ENCODE results near the gene MPRIP. TPM values are rescaled to one million over a fixed set of nuclear protein-coding genes. Genes with fewer than 3 reads are reported as not detected.

The MPRIP gene
- total RNA-seq, 1 donor from 2014 or later: 293 TPM

DNA sequence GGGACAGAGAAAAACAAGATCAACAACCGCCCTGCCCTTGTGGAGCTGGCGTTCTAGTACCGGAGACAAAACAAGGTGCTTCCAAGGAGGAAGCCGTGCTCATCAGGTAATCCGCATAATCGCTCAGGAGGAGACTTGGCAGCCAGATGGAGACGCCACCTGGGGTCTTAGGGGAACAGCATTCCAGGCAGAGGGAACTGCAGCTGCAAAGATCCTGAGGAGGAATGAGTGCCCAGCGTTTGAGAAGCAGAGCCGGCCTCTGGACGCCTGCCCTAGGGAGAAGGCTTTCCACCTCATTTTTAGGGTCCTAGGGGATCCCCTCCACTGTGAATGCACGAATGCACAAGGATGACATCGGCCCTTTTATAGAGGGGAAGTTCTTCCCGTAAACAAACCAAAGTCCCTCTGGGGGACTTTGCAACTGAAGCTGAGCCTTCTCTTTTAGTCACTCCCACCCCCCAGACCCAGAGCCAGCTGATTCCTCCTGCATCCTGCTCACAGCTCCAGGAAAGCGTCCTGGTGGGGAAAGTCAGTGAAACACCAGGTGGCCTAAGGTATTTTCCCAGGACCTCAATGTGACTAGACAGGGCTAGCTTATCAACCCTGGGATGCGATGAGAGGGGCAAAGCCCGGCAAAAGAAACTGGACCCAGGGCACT, 13.2 kb upstream of the MPRIP start:
- DNase-seq (ENCODE audit: low spot score): no peak

DNA sequence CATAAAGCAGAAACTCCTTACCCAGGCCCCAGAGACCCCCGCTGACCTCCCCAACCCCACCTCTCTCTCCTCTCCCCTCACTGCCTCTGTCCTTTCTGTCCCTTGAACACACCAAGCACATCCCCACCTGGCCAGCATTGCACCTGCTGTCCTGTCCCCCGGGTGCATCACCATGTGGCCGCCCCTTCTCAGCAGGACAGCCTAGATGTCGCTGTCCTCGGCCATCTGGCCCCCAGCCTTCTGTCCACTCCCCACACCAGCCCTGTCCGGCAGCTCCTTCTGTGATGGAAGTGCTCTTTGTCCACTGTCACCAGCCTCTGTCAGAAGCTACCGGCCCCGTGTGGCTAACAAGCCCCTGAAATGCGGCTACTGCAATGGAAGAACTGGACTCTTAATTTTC, 12.3 kb upstream of the MPRIP start:
- no peak for DNase-seq (ENCODE audit: low spot score)

DNA sequence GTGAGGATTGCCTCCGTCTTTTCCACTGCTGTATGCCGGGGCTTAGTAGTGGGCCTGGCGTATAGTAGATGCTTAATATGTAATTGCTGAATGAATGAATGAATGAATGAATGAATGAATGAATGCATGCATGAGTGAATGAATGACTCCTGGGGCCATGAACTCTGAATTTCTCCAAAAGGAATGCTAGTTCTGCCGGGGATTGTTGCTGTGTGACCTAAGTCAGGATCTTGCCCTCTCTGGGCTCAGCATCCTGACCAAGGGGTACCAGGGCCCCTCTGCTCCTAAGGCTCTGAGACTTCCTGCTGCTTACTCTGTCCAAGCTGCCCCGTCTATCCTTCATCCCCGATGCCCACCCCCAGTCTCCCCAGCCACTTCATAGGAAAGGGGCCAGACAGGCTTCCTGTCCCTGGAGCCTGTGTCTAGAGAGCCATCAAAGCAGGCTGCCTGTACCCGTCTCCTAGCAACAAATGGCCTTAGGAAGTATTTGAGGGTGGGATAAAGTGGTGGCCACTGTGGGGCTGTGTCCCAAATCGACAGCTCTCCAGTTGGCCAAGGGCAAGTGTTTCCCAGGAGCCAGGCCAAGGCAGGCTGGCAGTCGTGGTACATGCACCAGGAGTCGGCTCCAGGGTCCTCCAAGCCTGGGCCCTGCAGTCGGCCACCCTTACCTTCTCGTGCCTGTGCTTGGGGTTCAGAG, 11.6 kb upstream of the MPRIP start:
- DNase-seq (ENCODE audit: low spot score): no peak

DNA sequence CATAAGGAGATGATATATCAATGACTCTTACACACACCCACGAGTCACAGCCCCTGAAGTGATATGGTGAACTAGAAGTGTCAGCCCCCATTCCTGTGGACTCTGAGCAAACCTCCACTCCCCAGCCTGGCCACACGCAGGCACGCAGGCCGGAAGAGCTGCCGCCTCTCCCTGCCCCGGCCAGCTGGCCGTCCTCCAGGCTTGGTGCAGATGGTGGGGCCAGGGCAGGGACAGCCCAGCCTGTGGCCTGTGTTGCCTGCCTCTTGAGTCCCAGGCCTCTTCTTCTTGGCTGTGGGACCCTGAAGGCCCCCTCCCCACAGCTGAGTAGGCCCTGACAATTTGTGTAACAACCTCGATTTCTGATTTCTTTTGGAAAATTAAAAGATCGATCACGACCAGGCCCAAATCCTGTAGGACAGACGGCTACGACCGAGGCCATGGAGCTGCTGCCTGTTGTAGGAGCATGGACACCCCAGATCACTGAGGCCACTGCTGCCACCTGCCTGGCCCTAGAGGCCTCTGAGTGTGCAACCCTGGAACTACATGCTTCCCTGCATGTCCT, 10.0 kb upstream of the MPRIP start:
- DNase-seq (ENCODE audit: low spot score): no peak

DNA sequence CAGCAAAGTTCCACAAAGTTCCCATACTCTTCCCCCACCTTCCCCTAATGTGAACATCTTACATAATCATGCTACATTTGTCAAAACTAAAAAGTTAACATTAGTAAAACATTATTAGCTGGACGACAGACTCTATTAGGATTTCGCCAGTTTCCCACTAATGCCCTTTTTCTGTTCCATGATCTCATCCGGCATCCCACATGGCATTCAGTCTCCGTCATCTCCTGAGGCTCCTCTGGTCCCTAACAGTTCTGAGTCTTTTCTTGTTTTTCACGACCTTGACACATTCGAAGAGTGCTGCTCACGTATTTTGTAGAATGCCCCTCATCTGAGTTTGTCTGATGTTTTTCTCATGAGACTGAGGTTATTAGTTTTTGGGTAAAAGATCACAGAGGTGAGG, 8.8 kb upstream of the MPRIP start:
- no peak for DNase-seq (ENCODE audit: low spot score)

DNA sequence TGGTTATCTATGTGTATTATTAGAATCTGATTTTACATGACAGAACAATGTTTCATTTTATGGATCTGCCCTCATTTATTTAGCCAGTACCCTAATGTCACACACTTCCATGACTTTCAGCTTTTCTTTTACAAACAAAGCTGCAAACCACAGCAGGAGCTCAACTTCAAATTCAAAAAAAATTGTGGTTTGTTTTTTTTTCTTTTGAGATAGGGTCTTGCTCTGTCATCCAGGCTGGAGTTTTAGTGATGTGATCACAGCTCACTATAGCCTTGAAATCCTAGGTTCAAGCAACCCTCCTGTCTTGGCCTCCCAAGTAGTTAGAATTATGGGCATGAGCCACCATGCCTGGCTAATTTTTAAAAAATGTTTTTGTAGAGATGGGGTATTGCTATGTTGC, 8.2 kb upstream of the MPRIP start:
- no peak for DNase-seq (ENCODE audit: low spot score)

DNA sequence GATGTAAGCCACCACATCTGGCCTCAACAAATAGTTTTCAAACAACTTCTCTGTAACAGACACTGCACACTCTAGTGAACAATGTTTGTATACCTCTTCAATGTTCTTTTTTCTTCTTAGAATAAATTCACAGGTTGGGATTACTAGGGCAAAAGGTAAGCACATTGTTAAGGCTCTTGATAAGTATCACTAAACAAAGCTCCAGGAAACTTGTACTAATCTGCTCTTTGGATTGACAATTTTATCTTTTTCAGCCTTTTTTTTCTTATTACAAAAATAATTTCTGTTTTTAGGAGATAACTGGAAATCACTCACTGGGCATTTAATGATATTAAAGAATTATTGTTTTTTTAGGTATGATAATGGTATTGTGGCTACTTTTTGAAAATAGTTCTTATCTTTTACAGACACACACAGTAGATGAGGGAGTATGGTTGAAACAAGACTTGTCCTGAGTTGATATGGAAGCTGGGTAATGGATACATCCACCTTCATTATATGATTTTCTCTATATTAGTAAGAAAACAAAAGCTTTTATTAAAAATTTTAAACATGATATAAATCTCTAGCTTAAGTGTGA, 7.7 kb upstream of the MPRIP start:
- DNase-seq (ENCODE audit: low spot score): no peak

DNA sequence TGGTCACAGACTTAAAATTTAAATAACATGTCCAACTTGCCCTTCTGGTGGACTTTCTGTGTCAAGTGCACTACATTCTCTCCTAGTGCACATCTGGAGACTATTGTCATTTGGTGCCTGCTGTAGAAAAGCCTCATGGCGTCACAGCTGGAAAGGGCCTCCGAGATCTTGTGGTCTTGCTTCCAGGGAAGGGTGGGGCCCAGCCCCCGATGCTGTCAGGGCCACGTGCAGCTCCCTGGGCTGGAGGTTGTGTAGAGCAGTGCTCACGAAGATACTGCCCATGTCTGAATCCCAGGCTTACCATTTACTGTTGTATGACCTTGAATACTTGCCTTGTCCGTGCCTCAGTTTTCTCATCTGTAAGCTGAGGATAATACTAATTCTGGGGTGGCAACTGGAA, 6.8 kb upstream of the MPRIP start:
- no peak for DNase-seq (ENCODE audit: low spot score)

DNA sequence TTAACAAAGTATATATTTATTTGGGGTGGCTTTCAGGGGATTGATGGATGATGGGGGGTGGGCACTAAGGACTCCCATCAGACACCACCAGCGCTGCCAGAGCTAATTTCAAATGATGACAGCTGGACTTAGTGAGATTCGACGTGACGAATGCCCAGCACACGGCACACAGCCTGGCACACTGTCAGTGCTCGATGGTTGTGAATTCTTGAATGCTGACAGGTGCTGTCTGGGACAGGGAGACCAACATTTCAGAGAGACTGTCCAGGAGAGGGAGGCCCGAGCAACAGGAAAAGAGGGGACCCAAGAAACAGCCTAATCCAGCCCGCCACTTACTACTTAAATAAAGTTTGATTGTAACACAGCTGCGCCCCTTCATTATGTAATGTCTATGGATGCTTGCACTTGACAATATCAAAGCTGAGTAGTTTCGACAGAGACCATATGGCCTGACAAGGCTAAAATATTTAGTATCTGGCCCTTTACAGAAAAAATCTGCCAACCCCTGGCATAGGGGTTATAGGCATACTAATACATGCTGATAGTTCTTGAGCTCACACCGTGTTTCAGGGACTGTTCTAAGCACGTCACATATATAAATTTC, 6.2 kb upstream of the MPRIP start:
- DNase-seq (ENCODE audit: low spot score): no peak

DNA sequence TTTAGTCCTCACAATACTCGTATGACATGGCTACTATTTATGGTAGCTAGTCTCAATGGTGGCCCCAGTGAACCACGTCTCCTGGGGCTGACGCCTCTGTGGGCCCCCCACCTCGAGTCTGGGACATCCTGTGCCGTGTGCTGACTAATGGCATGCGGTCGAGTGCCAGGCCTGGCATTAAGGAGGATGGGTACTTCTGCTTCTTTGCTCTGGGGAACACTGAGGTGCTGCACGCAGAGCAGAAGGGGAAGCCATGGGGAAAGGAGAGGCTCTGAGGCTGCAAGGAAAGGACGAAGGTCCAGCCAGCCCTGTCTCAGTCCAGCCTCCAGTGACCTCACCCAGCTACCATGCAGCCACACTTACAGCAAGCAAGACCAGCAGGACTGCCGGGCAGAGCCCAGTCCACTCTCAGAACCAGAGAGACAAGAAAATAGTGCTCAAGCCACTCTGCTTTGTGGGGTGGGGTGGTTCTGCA, 5.7 kb upstream of the MPRIP start:
- no peak for DNase-seq (ENCODE audit: low spot score)

DNA sequence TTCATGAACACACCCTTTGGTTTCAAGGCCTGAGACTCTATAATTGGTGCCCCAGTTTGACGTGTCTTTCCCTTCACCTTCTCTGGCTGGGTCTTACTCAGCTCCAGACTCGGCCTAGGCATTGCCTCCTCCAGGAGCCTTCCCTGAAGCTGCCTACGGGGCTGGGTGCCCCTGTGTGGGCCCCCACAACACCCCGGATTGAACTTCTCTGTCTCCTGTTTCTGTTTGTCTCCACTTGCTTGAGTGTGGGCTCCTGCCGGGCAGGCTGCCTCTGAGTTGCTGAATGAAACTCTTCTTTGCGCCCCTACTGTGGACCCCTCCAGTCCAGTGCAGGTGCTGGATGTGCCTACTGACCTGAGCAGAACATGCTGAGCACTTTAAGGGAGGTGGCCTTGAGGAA, 2.3 kb upstream of the MPRIP start:
- no peak for DNase-seq (ENCODE audit: low spot score)

DNA sequence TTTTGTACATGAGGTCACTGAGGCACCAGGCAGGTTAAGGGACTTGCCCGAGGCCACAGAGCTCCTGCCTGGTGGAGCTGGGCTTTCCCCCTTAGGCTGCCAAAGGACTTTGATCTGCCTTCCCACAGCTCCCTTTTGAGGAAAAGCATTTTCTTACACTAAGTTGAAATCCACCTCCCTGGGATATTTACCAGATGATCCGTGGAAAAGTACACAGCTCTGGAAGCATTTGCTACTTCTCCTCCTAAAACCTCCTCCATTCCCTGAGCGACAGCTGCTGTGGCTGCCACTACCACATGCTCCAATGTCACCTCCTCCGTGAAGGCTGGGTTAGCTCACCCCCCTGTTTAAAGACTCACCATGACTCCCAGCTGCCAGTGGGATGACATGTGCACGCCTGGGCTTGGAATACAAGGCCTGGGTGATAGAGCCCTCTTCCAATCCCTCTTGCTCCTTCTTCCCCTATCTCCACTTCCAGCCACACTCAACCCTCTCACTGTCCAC, 1.2 kb upstream of the MPRIP start:
- no peak for DNase-seq (ENCODE audit: low spot score)

DNA sequence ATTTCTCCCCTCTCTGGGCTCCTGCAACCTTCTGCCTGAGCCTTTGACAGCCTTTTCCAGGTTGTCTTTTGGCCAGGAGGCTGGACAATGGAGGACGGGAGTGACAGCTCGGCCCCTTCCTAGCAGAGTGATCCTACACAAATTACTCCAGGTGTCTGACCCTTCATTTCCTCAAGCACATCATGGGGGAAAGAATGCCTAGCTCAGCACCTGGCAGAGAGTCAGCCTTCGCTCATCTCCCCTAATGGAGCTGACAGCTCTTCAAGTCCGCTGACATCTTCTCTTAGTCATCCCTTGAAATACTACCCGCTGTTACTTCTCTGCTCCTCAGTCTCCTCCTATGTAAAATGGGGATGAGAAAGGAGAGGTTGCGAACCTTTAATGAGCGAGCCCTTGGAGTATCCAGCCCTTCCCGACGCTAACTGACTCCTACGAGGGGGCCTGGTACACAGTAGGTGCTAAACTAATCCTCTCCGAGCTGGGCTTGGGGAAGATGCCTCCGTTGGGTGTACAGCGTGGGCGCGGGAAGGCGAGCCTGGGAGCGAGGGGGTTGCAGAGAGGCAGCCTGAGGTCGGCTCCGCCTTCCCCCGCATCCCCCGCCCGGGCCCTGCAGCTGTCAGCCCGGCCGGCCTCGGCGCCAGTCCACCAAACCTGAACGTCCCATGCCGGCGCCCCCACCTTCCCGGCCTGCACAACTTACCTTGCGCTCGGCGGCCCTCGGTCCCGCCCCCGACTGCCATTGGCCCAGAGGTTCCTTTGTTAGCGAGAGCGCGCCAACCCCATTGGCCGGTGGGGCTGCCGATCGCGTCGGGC, 480 bp upstream of the MPRIP start:
- DNase-seq (ENCODE audit: low spot score): peak; percentile 99

DNA sequence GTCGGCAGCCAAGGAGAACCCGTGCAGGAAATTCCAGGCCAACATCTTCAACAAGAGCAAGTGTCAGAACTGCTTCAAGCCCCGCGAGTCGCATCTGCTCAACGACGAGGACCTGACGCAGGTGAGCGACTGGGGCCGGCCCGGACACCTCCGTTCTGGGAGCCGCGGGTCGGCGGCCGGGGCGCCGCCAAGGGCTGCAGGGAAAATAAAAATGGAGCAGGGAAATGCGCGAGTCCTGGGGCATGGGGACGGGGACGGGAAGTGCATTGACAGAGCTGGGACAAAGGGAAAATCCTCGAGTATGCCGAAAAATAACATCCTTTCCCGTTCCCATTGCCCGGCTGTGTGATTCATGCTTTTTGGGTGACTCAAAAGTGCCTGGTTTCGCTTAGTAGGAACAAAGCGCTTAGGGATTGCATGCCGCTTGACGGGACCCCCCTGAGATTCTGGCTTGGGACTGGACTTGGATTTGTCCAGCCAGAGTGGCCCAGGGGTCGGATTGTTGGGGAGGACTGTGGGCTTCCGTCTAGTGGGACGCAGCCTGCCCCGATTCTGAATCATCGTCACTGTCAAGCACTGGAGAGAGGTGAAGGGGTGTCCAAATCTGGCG, 699 bp downstream of the MPRIP start:
- DNase-seq (ENCODE audit: low spot score): peak; percentile 89

DNA sequence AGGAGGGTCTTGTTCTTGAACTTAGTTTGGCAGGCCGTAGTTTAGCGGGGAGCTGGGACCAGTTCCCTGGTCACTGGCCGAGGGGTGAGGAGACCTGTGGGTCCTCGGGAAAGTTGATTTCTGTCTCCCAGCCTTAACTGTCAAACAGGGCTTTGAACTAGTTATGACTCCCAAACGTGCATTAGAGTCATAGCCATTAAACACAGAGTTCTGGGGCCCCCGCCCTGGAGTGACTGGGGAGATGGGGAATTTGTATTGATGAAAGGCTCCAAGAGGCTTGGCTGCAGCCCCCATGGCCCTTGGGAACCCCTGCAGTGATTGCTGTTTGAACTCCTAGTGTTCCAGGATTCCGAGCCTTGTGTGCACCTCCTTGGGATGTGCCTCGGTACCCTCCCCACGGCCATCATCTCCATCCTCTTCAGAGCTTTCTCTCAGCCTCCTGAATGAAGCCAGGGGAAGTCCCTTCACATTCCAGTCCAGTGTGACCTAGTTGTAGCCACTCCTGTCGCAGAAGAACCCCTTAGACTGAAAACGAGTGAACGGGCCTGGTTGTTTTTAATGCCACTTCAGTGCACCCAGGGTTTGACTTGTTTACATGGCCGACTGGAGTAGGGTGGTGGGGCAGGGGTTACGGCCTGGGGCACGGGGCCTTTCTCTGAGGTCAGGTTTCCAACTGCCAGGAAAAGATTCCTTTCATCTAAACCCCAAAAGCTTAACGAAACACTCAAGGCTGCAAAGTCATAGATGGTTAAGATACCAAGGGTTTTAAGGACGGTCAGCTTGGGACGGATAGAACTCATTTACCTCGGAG, 1.4 kb downstream of the MPRIP start:
- DNase-seq (ENCODE audit: low spot score): peak; percentile 85

DNA sequence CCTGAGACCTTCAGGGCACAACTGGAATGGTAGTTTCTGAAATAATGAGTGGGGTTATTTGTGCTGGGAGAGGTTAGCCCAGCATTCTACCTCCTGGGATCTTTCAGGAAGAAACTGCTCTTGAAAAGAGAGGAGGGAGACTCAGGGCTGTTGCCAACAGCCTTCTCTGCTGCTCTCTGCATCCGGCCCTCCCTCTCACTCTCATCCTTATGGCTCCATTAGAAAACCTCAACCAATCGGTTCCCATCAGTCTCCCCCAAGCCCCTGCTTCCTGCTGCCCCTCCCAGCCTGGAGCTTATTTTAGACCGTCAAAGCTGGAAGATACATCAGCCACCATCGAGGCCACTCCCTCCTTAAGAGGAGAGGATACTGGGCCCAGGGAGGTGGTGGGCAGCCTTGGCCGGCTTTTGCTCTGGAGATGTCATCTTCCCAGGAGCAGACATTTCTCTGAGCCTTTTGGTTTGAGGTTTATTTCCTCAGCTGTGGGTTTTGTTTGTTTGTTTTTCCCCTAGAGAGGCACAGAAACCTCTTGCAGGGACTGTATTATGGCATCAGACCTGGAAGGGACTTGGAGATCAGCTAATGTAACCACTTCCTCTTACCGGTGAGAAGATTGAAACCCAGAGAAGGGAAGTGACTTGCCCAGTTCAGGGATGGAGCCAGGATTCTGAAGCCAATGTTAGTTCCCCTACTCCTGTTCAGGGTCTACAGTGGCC, 2.7 kb downstream of the MPRIP start:
- DNase-seq (ENCODE audit: low spot score): peak; percentile 74

DNA sequence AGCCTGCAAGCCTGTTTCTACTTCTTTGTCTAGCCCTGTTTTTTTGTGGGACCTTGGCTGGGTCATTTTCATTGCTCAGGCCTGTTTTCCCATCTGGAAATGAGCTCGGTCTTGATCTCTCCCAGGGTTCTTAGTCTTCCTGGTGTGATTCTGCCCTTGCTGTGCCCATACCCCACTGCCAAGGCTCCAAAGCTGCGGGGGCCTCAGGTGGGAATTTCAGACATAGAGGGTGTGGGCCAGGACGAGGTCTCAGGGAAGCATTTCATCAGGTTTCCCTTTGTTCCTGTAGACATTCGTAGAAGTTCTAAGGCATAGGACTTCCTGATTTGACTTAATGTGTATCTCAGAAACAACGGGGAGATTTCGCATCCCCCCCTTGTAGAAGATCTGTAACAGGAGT, 5.8 kb downstream of the MPRIP start:
- DNase-seq (ENCODE audit: low spot score): no peak

DNA sequence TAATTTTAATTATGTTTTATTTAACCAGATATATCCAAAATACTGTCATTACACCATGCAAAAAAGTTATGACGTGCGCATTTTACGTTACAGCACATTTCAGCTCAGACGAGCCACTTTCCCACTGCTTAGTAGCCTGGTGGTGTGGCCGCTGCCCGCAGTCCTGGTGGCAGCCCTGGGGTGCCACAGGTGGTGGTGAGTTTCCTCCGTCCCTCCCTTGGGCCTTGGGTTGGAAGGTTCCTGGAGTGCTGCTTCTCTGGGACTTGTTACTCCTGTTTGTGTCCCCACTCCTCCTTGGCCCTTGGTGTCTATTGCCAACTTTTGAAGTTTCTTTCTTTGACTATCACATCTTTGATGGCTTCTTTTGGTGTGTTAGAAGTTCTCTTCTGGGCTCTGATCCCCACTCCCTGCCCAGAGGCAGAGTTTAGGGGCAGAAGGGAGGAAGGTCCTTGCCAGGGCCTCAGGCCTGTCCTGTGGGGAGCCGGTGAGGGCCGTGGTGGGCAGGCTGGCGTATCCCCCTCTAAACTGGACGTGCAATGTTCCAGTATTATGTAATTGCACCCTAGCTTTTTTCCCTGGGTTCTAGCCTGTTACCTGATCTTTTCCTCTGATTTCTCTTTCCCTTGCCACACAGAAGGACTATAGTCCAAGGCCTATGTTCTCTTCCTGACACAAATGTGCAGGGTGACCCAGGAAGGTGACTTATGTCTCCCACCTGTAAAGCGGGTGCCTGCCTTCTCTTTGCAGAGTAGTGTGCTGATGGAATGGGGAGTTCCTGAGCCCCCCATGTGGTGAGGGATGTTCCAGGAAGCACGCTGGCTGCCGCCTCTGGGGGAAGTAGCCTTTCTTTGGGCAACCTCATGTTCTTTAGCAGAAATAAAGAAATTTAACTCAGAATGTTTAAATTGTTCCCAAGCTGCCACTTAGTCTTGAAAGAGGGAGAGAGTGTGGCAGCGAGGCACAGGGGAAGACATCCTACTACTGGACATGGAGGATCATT, 8.4 kb downstream of the MPRIP start:
- peak; percentile 85 for DNase-seq (ENCODE audit: low spot score)

All from mesenteric fat pad (tissue), 1 donor.